ENCODE measurements around the gene SUGP1.

SUGP1 gene

DNA sequence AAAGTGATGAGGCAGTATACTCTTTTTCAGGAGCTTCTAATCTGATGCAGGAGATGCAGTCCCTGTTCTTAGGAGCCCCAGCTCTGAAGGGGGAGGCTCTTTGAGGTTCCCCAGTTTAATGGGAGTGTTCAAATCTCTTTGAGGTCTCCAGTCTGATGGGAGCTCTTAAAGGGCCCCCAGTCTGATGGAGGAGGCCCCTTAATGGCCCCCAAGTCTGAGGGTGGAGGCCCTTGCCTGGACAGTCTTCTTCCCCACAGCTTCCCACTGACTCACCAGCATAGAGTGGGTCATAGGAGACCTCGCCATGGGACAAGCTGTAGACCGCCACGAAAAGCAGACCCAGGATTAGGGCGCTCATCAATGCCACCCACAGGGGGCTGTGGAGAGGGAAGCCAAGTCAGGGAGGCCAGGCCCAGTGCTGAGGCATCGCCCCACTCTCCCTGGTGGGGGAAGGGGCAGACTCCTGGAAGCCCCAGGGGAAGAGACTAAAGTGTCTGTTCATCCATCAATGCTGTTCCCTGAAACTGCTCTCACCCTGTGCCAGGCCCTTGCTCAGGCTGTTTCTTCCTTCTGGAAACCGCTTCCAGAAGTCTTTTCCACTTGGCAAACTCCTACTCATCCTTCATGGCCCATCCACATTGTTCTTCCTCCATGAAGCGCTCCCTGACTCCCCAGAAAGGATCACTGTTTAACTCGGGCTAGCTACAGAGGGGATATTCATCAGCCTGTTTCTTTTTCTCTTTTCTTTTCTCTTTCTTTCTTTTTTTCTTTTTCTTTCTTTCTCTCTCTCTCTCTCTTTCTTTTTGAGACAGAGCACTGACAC lies 49.3 kb downstream of the SUGP1 start:
- peak; percentile 19 for DNase-seq (ENCODE audit: low spot score)
- TF ChIP-seq CTCF (IDR thresholded peaks at IDR 0.05; ENCODE audit: extremely low read depth, missing control alignments): no peak

DNA sequence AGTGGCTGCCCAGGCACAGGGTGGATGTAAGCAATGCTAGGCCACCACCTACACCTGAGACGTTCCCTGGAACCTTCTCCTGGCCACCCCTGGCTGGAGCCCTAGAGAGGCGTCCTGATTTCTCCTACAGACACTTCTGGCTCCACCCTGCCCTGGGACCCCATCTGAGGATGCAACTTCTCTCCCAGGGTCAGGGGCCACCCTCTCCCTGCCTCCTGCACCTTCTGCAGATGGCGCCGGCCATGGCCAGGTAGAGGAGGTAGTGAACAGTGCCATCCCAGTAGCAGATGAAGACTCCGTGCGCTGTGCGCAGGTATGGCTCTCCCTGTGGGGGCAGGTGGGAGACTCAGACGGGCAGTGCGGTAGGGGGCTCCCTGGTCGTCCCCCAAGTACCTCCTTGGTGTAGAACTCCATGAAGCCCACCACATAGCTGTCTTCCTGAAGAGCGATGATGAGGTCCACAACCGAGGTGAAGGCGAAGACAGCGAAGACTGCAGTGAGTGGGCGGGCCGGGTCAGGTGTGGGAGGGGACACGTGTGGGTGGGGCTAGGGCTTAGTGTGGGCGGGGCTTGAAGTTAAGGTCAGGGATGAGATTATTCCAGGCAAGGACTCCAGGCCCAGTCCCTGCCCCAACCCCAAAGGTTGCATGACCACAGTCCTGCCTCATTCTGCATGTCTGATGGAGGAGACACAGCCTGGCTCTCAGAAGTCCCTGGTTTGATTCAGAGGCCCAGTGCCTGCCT lies 50.2 kb downstream of the SUGP1 start:
- TF ChIP-seq CTCF (IDR thresholded peaks at IDR 0.05; ENCODE audit: extremely low read depth, missing control alignments): no peak
- DNase-seq (ENCODE audit: low spot score): peak; percentile 22

GRCh38 chr19:19268453-19269385 lies 51.6 kb downstream of the SUGP1 start:
- TF ChIP-seq CTCF (IDR thresholded peaks at IDR 0.05; ENCODE audit: extremely low read depth, missing control alignments): no peak
- DNase-seq (ENCODE audit: low spot score): no peak

DNA sequence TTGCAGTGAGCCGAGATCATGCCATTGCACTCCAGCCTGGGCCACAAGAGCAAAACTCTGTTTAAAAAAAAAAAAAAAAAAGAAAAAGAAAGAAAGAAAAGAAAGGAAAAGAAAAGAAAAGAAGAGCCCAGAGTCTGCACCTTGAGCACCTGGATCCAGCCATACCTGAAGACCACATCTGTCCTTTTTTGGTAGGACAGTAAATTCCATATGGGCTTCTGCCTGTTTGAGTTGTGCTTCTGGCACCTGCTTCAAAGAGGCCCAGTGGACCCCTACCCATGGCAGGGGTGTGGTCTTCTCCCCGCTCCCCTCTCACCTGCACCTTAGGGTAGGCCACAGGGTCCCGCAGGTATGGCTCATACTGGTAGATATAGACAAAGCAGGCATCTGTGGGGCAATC lies 53.0 kb downstream of the SUGP1 start:
- TF ChIP-seq CTCF (IDR thresholded peaks at IDR 0.05; ENCODE audit: extremely low read depth, missing control alignments): no peak
- DNase-seq (ENCODE audit: low spot score): no peak

GRCh38 chr19:19263886-19264487 lies 56.3 kb downstream of the SUGP1 start:
- no peak for TF ChIP-seq CTCF (IDR thresholded peaks at IDR 0.05; ENCODE audit: extremely low read depth, missing control alignments)
- DNase-seq (ENCODE audit: low spot score): no peak

DNA sequence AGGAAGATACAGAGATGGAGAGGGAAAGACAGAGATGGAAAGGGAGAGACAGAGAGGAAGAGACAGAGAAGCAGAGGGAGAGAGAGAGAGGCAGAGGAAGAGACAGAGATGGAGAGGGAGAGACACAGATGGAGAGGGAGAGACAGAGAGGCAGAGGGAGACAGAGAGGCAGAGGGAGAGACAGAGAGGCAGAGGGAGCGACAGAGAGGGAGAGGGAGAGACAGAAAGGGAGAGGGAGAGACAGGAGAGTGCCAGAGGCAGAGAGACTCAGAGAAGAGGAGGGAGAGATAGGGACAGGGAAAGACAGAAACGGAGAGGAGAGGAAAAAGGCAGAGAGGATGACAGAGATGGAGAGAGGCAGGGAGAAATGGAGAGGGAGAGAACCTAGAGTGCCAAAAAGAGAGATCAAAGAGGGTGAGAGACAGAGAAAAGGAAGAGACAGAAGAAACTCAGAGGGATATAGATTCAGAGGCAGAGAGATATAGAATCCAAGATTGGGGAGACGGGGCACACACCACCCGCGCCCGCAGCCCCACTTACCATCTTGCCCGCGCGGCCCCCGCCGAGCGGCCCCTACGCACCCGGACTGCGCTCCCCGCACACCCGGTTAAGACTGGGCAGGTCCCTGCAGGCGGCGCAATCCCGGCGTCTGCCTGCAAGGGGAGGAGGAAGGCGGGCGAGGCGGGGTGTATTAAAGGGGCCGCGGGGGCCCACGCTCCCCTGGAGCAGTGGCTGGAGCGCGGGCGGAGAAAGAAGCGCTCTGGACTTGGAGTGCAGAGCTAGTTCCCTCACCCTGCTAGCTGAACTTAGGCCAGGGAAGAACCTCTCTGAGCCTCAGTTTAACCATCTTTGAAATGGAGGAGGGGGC lies 57.9 kb downstream of the SUGP1 start:
- TF ChIP-seq CTCF (IDR thresholded peaks at IDR 0.05; ENCODE audit: extremely low read depth, missing control alignments): no peak
- DNase-seq (ENCODE audit: low spot score): peak; percentile 44
